Hepatocyte (in vitro differentiated cells): ENCODE measurements around the gene PRMT7. TPM values are rescaled to one million over a fixed set of nuclear protein-coding genes. Genes with fewer than 3 reads are reported as not detected.

Experiments
- DNase-seq: peaks from one replicate; pipeline ENCODE4 v3.0.0-alpha.2; 2016; ENCODE audit warnings: low spot score
- H2AFZ ChIP-seq: fragments of 200-600 bp; sonication (generic); 2 replicates; pipeline ENCODE4 v1.6.0; 2016; ENCODE audit warnings: antibody characterized with exemption, mild to moderate bottlenecking
- H3K27ac ChIP-seq: fragments of 200-600 bp; sonication (generic); 2 replicates; pipeline ENCODE4 v1.5.1; 2016; ENCODE audit warnings: mild to moderate bottlenecking
- H3K27me3 ChIP-seq: fragments of 200-600 bp; sonication (generic); 2 replicates; pipeline ENCODE4 v1.6.1; 2016
- H3K36me3 ChIP-seq: fragments of 200-600 bp; sonication (generic); replicated peaks from 2 replicates; pipeline ENCODE4 v1.5.1; 2016; ENCODE audit warnings: low read depth; ENCODE audit not compliant: insufficient read depth
- H3K4me1 ChIP-seq: fragments of 200-600 bp; sonication (generic); 2 replicates; pipeline ENCODE4 v1.5.1; 2016; ENCODE audit warnings: mild to moderate bottlenecking, moderate library complexity; ENCODE audit not compliant: insufficient read depth
- H3K4me2 ChIP-seq: fragments of 200-600 bp; sonication (generic); 2 replicates; pipeline ENCODE4 v1.6.0; 2016
- H3K4me3 ChIP-seq: fragments of 200-600 bp; sonication (generic); 2 replicates; pipeline ENCODE4 v1.5.1; 2016; ENCODE audit warnings: mild to moderate bottlenecking
- H3K79me2 ChIP-seq: fragments of 200-600 bp; sonication (generic); 2 replicates; pipeline ENCODE4 v1.6.0; 2017; ENCODE audit warnings: mild to moderate bottlenecking
- H3K9me2 ChIP-seq: fragments of 200-600 bp; sonication (generic); replicated peaks from 2 replicates; pipeline ENCODE4 v1.6.0; 2017; ENCODE audit warnings: mild to moderate bottlenecking; ENCODE audit not compliant: insufficient read depth
- H3K9me3 ChIP-seq: fragments of 200-600 bp; sonication (generic); 2 replicates; pipeline ENCODE4 v1.5.1; 2016; ENCODE audit warnings: low read depth, mild to moderate bottlenecking
- H4K20me1 ChIP-seq: fragments of 200-600 bp; sonication (generic); 2 replicates; pipeline ENCODE4 v1.6.0; 2016; ENCODE audit warnings: mild to moderate bottlenecking; ENCODE audit not compliant: insufficient read depth, poor library complexity, severe bottlenecking
- EZH2 ChIP-seq: fragments of 200-600 bp; sonication (generic); IDR thresholded peaks from 2 replicates; pipeline ENCODE4 v1.6.1; 2016; ENCODE audit warnings: antibody characterized with exemption, mild to moderate bottlenecking, borderline replicate concordance
- EZH2phosphoT487 ChIP-seq: fragments of 200-600 bp; sonication (generic); IDR thresholded peaks from one replicate; pipeline ENCODE4 v1.6.1; 2018; ENCODE audit warnings: antibody characterized with exemption, mild to moderate bottlenecking, low read depth, moderate library complexity; ENCODE audit not compliant: unreplicated experiment, severe bottlenecking
- WGBS: methylation state at CpG from one replicate; pipeline ENCODE4 v1.1.6; 2016; ENCODE audit warnings: low lambda C conversion rate; ENCODE audit errors: missing lambda C conversion rate; 5-methylcytosine and 5-hydroxymethylcytosine counted together
- polyA plus RNA-seq: library from polyadenylated mRNA; unstranded; fragments of >200 nt; fragmentation: Nextera tagmentation; extraction: Ambion mirVana; gene quantifications from 2 replicates; pipeline ENCODE4 v1.2.1, GENCODE V29; 2016
- total RNA-seq: library from RNA; depleted of rRNA; stranded (reverse); fragments of >200 nt; gene quantifications from 2 replicates; pipeline ENCODE4 v1.2.3, GENCODE V29; 2014
- TF ChIP-seq, protein P1 (sequence below): fragments of 200-600 bp; sonication (generic); IDR thresholded peaks from 2 replicates; pipeline ENCODE4 v1.5.1; 2016; ENCODE audit warnings: antibody characterized with exemption, mild to moderate bottlenecking; ENCODE audit not compliant: poor library complexity

Gene PRMT7
- total and polyA plus RNA-seq, 2 experiments from 2014 or later, result 41.1 to 43.6 TPM

DNA sequence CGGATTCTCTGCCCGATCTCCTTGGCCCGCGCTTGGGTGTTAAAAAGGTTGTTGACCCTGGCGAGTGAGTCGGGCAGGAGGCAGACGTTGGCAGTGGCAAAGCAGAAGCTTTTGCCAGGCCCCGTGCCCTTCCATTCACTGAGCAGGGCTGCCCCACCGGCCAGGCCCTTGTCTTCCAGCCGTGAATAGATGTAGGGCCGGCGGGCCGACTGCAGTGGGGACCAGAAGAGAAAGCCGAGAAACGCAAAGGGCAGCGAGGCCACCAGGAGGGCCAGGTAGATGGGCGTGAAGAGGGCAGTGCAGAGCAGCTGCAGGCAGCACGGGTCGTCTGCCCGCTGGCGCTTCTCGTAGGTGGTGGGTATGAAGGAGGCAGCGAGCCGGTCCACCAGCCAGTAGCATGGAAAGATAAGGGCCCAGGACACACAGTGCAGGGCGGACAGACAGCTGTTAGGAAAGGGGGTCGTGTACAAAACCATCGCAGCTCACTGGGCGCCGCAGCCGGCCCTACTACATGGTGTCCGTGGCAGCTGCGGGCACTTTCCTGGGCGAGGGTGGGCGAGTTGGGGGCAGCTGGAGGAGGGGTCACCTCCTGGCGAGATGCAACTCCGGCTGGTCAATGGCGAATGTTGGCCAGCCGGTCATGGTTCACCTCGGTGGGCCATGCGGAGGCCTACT is 61.0 kb downstream of the PRMT7 start:
- H3K9me2 ChIP-seq, result no peaks in the 10 kb centered on the region
- no peak overlapping the region for H3K4me2 ChIP-seq
- WGBS, result 95% methylated on average over 40 of the region's 40 CpGs
- H3K9me3 ChIP-seq, result no peaks in the 10 kb centered on the region
- no peak for TF ChIP-seq EZH2
- TF ChIP-seq EZH2phosphoT487, result no peak
- TF ChIP-seq, protein P1, sequence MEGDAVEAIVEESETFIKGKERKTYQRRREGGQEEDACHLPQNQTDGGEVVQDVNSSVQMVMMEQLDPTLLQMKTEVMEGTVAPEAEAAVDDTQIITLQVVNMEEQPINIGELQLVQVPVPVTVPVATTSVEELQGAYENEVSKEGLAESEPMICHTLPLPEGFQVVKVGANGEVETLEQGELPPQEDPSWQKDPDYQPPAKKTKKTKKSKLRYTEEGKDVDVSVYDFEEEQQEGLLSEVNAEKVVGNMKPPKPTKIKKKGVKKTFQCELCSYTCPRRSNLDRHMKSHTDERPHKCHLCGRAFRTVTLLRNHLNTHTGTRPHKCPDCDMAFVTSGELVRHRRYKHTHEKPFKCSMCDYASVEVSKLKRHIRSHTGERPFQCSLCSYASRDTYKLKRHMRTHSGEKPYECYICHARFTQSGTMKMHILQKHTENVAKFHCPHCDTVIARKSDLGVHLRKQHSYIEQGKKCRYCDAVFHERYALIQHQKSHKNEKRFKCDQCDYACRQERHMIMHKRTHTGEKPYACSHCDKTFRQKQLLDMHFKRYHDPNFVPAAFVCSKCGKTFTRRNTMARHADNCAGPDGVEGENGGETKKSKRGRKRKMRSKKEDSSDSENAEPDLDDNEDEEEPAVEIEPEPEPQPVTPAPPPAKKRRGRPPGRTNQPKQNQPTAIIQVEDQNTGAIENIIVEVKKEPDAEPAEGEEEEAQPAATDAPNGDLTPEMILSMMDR, result no peak
- no peaks in the 10 kb centered on the region for H3K4me1 ChIP-seq
- H2AFZ ChIP-seq, result no peak overlapping the region
- H3K27ac ChIP-seq, result no peak overlapping the region
- H3K36me3 ChIP-seq, result no peaks in the 10 kb centered on the region
- no peak overlapping the region for H3K4me3 ChIP-seq
- H3K27me3 ChIP-seq, result no peaks in the 10 kb centered on the region
- no peaks in the 10 kb centered on the region for H4K20me1 ChIP-seq
- no peak for DNase-seq
- H3K79me2 ChIP-seq, result no peaks in the 10 kb centered on the region

GRCh38 chr16:68372381-68372720 is 61.5 kb downstream of the PRMT7 start:
- TF ChIP-seq, protein P1, result no peak
- no peak for TF ChIP-seq EZH2phosphoT487
- TF ChIP-seq EZH2, result no peak
- Histone ChIP-seq H3K9me2 (no peaks in the 10 kb centered on the region), H3K4me1 (no peaks in the 10 kb centered on the region), H2AFZ (no peak overlapping the region), H3K79me2 (no peaks in the 10 kb centered on the region), H3K27ac (no peak overlapping the region), H3K9me3 (no peaks in the 10 kb centered on the region), H3K27me3 (no peaks in the 10 kb centered on the region), H3K36me3 (no peaks in the 10 kb centered on the region), H3K4me3 (no peak overlapping the region), H3K4me2 (no peak overlapping the region), H4K20me1 (no peaks in the 10 kb centered on the region)
- no peak for DNase-seq
- 98% methylated on average over 3 of the region's 3 CpGs for WGBS

- 96% methylated on average over 7 of the region's 8 CpGs for WGBS
- Histone ChIP-seq H4K20me1 (no peaks in the 10 kb centered on the region), H3K9me2 (no peaks in the 10 kb centered on the region), H3K4me2 (no peak overlapping the region), H3K9me3 (no peaks in the 10 kb centered on the region), H2AFZ (no peak overlapping the region), H3K4me3 (no peak overlapping the region), H3K4me1 (no peaks in the 10 kb centered on the region), H3K36me3 (no peaks in the 10 kb centered on the region), H3K79me2 (no peaks in the 10 kb centered on the region), H3K27me3 (no peaks in the 10 kb centered on the region), H3K27ac (no peak overlapping the region)
- no peak for DNase-seq
- TF ChIP-seq, protein P1, result no peak
- TF ChIP-seq EZH2, result no peak
- no peak for TF ChIP-seq EZH2phosphoT487
Observed at GRCh38 chr16:68372806-68373205, 62.0 kb downstream of the PRMT7 start.
